GM19035 (cell line): ENCODE results near the gene C10orf71.

ENCODE experiments used
- ATAC-seq: cut with Tn5 transposase; IDR thresholded peaks from one replicate; pipeline ENCODE4 v1.9.1; 2021; ENCODE audit not compliant: unreplicated experiment

Gene C10orf71

DNA sequence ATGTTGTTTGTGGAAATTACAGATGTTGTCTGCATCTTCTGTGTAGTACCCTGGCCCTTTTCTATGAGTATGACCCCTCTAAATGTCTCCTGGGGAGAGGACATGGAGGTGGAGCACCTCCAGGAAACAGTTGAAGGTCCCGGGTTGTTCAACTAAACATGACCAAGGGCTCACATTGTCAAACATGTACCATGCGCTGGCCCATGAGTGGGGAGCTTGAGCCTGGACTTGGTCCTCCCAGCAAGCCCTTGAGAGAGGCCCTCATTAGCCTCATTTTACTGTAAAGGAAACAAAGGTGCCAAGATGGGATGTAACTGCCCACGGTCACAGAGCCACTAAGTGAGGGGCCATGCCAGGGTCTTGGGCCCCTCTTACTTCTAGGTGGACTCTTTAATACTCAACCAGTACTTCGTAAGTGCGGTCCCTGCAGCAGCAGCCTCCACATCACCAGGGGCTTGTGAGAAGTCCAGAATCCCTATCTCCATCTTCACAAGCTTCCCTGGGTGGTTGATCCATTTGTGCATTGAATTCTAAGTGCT lies 31.2 kb downstream of the C10orf71 start:
- ATAC-seq: no peak

- ATAC-seq: no peak
These were observed 32.5 kb downstream of the C10orf71 start for GRCh38 chr10:49331431-49331830.

- ATAC-seq: no peak
These were observed 33.4 kb downstream of the C10orf71 start for GRCh38 chr10:49332333-49332732.

DNA sequence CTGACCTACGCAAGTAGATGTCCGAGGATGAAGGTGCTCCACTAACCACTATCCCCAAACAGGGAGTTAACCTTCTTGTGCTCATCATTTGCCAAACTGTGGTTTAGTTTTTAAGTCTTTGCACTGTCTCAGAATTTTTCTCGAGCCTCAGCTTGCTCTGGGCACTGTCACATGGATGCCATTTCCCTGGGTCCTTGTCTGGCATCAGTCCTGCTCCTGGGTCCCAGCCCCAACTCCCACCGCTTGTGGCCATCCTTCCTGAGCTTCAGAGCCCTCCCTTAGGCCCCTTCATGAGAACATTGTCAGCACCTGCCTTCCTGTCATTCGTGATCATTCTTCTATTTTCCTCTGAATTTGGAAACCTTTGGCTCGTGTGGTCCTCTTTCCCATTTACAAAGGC lies 33.8 kb downstream of the C10orf71 start:
- no peak for ATAC-seq

- no peak for ATAC-seq
These were observed 34.2 kb downstream of the C10orf71 start for GRCh38 chr10:49333192-49333591.

- ATAC-seq: no peak
These were observed 36.0 kb downstream of the C10orf71 start for GRCh38 chr10:49334964-49335363.

GRCh38 chr10:49335364-49335972 lies 36.5 kb downstream of the C10orf71 start:
- no peak for ATAC-seq

GRCh38 chr10:49338604-49339003 lies 39.6 kb downstream of the C10orf71 start:
- ATAC-seq: no peak

DNA sequence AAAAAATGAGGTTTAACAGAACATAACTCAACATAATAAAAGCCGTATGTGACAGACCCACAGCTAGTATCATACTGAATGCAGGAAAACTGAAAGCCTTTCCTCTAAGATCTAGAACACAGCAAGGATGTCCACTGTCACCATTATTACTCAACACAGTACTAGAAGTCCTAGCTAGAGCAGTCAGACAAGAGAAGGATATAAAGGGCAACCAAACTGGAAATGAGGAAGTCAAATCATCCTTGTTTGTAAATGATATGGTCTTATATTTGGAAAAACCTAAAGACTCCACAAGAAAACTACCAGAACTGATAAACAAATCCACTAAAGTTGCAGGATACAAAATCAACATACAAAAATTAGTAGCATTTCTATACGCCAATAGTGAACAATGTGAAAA lies 45.9 kb downstream of the C10orf71 start:
- ATAC-seq: no peak

GRCh38 chr10:49347342-49347741 lies 48.4 kb downstream of the C10orf71 start:
- ATAC-seq: no peak

- no peak for ATAC-seq
These were observed 48.9 kb downstream of the C10orf71 start for GRCh38 chr10:49347827-49348226.

DNA sequence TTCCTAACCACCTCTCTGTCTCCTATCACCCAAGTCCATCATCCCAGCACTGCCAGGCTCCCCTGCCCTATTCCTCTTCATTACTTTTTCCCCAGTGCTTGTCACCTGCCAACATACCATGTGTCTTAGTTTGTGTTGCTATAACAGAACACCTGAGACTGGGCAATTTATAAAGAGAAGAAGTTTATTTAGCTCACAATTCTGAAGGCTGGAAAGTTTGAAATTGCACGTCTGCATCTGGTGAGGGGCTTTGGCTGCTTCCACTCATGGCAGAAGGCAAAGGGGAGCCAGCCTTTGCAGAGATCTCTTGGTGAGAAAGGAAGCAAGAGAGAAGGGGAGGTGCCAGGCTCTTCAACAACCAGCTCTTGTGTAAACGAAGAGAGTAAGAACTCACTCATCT lies 49.6 kb downstream of the C10orf71 start:
- no peak for ATAC-seq

DNA sequence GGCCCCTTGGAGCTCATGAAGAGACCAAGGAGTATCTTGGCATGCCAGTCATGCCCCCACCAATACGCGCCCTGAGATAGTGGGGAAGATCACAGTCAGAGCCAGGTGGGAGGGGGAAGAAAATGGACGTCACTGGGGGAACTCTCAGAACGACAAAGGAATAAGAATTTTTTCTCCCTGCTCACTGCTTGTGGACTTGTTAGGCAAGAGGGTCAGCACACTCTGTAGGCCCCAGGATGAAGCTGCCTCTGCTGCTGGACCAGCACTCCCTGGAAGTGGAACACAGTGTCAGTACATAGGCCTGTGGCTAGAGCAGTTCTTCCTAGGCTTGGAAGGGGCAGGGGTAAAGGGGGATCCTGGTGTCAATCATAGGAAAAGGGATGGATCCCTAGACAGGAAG lies 50.4 kb downstream of the C10orf71 start:
- ATAC-seq: no peak

DNA sequence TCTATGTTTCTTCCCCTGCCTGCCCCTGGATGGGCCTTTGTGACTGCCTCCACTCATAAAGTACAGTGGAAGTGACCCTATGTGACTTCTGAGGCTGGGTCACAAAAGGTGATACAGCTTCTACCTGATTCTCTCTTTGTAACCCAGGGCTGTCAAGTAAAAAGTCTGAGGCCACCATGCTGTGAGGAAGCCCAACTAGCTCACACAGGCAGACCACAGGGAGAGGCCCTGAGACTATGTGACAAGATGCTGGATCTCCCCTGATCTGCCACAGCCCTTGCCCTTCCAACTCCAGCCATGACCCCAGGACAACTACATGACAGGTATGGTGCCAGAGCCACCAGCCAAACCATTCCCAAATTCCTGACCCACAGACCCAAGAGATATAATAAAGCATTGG lies 51.2 kb downstream of the C10orf71 start:
- ATAC-seq: no peak

- no peak for ATAC-seq
These were observed 52.0 kb downstream of the C10orf71 start for GRCh38 chr10:49350846-49351532.

DNA sequence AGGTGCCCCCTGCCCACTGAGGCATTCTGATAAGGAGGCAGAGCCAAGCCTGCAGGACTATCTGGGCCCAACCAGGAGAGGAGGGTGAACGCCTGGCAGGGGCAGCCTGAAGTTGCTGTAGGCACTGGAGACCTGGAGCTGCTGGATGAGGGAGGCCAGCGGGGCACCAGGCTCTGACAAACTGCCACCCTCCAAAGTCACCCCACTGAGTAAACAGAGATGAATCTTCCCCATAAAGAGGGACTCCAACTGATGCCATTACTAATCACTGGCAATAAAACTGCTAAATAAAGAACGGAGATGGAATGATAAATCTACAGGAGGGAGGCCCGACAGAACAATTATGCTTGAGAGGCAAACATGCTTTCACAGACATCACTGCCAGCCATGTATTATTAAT lies 52.7 kb downstream of the C10orf71 start:
- ATAC-seq: no peak

- no peak for ATAC-seq
These were observed 53.4 kb downstream of the C10orf71 start for GRCh38 chr10:49352323-49352722.

DNA sequence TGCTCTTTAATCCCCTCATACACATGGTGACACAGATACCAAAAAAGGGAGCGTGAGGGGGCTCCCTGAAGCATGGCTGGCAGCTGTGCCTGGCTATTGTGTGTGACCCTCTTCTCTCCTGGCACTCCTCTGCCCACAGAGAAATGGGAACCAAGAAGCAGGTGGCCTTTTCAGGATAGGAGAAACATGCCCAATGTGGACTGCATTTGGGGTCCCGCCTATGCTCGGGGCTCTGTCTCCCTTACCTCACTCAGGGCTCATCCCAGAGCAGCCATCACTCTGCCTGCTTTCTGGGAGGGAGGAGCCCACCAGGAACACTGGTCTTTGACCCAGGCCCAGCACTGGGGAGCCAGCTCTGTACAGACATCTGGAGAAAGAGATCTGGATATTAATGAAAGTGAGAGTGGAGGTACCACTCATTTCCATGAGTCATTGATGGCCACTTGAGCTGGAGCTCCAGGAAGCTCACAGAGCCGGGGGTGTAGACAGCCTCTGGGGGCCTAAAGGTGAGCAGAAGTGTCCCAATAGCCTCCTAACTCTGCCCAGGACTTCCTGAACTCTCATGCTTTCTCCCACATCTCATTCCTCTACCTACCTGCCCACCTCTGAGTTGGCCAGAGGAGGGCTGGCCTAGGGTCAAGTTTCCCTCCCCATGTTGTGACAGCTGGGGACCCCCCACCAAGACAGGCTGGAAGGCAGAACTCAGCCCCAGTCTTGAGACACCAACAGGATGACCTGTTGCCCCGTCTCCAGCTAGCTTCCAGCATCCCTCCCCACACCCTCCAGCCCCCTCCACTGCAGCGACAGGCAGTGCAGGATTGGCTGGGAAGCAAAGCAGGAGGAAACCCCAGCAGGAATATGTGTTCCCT lies 54.3 kb downstream of the C10orf71 start:
- ATAC-seq: no peak

- ATAC-seq: no peak
These were observed 55.1 kb downstream of the C10orf71 start for GRCh38 chr10:49353895-49354566.

DNA sequence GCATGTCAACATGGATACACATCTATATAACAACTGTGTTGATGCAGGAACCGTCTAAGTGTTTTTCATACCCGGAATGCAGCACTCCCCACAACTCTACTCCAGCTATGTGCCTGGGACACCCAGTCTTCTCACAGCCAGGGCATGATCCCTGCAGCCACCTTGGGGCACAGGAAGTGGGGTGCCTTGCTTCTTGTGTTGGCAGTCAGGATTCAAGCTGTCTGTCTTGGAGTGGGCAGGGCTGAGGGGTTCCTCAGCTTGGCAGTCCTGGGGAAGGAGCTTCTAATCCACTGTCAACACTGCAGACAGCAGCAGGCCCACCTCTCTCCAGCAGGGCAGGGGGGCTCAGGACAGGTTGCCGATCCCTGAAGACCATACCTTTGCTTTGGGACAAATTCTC lies 55.6 kb downstream of the C10orf71 start:
- ATAC-seq: no peak

DNA sequence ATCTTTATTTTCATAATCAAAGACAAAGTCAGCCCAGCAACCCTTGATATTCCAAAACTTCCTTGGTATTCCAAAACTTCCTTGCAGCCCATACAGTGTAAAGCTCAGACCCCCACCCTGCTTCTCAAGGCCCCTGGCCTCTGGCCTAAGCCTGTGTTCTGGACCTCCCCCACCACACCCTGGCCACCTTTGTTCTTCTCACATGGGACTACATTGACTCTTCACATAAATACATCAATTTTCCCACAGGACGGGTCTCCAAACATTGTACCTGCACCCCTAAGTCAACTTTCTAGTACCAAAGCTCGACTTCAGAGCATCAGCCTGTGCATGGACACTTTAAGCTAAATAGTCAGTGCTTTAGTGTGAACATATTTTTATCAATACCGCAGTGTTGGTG lies 56.3 kb downstream of the C10orf71 start:
- ATAC-seq: no peak
